GM04503 (cell line): ENCODE data around the gene HOXB13.
"Not testable (repeated sequence)": the region's sequence is repeated elsewhere in the genome, so short reads cannot be mapped to it uniquely, and the experiment has no call there.

ENCODE experiments used
- DNase-seq: peaks from one replicate; pipeline ENCODE4 v3.0.0-alpha.2; 2012; ENCODE audit warnings: low read depth

HOXB13 gene

GRCh38 chr17:48726114-48726915, 2.2 kb downstream of the HOXB13 start:
- no peak for DNase-seq

DNA sequence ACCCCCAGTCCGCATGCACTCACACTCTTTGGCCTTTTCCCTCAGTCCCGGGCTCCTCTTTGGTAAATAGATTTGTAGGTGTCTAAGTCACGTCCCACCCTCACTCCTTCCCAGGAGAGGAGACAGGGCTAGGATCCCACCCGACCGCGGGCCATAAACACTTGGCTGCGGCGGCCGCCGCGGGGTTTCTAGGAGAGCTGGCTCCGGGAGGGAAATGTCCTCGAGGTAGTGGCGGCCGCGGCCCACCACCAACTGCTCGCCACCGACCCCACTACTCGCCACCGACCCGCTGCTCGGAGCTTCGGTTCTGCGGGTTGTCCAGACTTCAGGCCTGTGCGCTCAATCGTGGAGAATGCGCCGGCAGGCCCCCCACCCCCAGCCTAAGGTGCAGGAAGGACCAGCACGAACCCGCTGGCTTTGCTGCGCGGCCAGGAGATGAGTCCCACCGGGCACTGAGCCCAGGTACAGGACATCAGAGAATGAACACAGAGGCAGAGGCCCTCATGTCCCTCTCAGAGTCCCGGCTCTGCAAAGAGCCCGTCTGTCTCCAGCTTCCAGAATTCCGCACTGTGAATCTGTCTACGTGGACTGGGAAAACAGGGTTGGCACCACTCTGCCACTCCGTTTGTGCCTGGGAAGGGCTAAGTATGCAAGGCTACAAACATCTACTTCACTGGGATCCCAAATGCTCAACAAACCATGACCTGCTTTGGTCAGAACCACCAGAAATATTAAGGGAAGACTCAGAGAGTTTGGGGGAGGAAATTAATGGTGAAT, 3.1 kb downstream of the HOXB13 start:
- DNase-seq, result no peak

DNA sequence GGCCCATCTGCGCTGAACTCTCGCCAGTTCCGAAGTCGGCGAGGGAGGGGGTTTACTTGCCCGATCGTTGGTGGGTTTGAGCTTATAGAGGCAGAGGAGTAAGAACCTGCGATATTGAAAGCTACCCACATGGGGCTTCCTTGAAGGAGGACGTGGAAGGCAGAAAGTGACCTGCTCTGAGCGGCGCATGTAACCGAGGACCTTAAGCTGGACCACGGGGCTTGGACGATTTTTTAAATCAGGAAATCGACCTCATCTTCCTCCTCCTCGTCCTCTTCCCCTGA, 3.6 kb downstream of the HOXB13 start:
- no peak for DNase-seq

- no peak for DNase-seq
Measured at GRCh38 chr17:48724251-48725003, 4.1 kb downstream of the HOXB13 start.

DNA sequence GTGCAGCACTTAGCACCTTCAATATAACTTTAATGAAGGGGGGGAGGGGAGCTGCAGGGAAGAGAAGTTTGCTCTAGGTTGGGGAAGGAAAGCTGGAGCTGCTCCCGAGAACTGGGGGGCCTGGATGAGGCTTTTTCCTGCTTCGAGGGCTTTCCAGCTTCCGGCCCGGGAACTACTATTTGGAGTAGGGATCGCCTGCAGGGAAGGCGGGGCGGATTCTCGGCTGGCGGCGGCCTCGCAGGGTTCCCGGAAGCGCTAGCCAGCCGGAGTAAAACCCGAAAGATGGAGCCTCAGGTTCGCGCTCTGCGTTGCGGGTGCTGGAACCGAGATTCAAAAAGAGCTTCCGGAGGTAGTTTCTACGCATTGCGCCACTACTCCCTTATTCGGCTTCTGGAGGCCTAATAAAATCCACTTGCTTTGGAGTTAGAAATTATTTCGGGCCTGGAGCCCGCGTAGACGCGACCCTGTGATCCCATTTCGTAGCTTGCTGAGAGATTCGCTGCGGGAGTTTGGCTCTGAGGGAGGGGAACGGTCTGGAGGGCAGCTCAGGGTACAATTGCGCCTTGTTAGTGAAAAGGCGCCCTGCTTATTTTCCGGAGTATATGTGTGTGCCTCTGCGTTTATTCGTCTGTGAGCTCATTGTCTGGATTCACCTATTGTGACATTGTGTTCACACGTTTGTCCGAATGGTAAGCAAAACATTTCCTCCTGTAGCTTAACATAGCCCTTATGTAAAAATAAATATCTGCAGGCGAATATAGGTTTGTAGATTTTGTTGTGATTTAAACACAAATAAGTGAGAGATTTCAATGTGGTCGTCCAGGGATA, 4.9 kb downstream of the HOXB13 start:
- no peak for DNase-seq

GRCh38 chr17:48722915-48723422, 5.6 kb downstream of the HOXB13 start, which contains the start of gene PRAC2:
Gene PRAC2, plus strand, starts transcription at chr17:48723185. Its CDS starts 1,226 bp downstream, at chr17:48724411.
- DNase-seq, result no peak

DNA sequence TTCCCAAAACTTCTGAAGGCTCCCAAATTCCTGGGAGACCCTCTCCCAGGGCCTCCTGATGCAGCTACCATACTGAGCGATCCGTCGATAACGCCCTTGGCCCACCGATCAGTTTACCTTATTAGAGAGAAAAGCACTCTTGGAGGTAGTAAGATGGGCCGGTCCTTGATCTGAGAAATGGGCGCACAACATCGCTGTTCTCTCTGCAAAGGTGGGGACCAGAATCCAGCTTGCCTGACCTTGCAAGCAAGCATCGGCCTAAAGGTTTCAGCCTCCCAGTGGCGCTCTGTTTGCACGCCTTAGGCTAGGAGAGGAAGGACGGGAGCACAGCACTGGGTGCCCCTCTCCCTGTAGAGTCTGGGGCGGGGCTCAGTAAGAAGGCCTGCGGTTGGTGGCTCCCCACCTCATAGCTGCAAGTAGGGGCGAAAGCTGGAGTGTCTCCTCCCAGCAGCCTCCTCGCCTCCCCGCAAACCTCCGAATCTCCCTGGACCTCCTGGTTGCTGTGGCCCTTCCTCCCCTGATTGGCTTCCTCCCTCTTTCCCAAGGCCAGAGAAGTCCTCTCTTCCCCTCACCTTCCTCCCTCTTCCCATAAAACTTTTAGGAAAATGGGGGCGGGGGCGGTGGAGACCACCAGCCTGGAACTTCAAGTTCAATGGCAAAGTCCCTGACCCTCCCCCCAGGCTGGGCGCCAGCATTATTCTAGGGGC, 6.2 kb downstream of the HOXB13 start, which contains the start of gene PRAC1:
Gene PRAC1, minus strand, starts transcription at position 318 of the 707 bp plus-strand sequence. Its CDS starts 126 bp downstream, at position 192.
- no peak for DNase-seq

- DNase-seq, result no peak
Measured at GRCh38 chr17:48721009-48721402, 7.5 kb downstream of the HOXB13 start.

GRCh38 chr17:48720266-48721008, 8.1 kb downstream of the HOXB13 start:
- no peak for DNase-seq

GRCh38 chr17:48719642-48720265, 8.8 kb downstream of the HOXB13 start:
- no peak for DNase-seq

DNA sequence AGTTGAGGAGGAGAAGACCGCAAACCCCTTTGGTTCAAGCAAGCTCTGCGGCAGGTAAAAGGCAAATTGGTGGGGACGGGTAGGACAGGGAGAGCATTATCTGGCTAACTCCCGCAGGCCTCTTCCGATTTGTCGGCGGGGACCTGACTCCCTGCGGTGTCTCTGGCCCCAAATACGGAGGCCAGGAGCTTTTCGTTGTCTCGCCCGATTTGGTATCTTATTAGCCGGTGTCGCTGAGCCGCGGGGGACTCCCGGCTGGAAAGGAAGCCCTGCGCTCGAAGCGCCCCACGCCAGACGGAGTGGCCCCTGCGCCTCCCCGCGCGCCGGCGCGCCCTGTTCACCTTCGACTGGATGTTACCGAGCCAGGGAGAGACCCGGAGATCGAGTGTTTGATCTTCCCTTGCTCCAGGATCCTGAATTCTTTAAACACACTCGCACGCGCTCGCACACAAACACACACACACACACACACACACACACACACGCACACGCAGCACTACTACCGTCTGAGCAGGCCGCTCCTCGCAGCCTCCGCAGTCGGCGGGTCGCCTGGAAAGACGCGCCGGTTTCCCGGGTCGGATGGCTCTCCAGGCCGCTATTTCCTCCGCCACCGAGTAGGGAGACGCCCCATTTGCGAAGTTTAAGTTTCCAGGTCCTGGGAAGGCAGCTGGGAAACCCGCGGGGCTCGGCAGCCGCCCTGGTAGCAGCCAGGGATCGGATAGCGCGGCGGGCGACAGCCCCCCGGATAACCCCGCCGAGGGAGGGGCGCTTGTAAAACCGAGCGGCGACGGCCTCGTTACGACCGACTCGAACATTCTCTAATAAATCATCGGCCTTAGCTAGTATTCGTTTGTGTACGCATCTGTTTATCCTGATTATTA, 9.5 kb downstream of the HOXB13 start:
- DNase-seq, result no peak

DNA sequence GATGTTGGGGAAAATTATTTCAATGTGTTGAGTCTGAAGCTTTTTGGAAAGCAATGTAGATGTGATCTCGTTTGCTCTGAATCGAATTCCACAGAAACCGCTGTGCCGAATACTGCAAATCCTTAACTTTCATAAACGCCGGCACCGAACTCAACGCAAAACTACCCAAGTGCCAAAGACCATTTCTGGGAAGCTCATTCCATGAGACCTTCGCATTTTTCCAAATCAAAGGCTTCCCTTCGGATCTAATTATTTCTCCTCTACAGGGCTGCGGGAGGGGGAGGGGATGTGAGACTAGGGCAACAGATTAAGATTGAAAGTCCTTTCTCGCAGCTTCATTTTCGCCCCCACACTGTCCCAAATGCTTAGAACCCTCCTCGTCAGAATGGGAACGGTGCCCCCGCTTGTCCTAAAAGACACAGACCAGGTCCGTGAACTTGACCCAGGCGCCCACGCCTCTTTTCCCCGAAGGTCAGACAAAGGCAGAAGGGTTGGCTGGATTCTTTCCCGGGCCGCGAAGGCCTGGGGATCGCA, 10.3 kb downstream of the HOXB13 start:
- DNase-seq, result no peak

GRCh38 chr17:48717367-48718226, 11.0 kb downstream of the HOXB13 start:
- no peak for DNase-seq

GRCh38 chr17:48716549-48716948, 12.0 kb downstream of the HOXB13 start:
- DNase-seq, result not testable (repeated sequence)

DNA sequence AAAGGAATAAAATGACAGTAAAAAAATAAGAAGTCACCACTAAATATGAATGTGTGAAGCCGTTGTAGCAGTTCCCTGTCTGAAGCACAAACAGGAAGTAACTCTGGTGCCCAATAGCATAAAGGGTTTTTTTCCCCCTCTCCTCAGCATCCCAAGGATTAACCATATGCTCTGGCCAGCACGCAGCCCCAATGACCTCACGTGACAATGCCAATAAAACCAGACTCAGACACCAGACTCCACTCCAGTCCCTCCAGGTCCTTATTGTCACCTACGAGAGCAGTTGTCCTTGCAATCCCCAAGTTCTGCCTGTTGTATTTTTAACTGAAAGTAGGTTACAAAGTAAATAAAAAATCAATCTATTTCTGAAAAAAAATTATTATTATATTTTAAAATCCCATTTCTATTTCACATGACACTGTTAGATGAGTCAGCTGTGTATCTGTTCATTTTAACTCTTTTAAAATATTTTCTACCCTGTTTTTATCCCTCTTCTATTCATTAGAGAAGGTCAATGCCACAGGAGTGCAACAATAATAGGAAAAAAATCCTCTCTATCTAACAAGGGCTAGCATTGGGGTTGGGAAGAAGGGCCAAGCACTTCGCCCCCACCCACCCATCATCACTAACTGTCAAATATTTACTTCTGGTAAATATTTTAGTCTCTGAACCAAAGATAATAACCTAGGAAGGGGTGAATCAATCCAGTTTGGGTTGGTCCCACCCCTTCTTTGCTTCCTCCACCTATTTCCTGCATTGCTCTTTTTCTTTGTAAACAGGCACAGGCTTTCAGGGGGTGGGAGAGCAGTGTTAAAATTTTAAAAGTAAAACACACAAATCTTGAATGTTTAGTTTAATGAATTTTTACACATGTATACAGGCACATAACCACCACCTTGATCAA, 12.8 kb downstream of the HOXB13 start:
- DNase-seq, result no peak

GRCh38 chr17:48711128-48711527, 17.4 kb downstream of the HOXB13 start:
- no peak for DNase-seq
